GM23338 (cell line): Measurements from ENCODE around the gene PITHD1. TPM values are rescaled to one million over a fixed set of nuclear protein-coding genes. Genes with fewer than 3 reads are reported as not detected.
A peak's percentile ranks its signal among the peaks of the same experiment; 100 is the strongest.

Experiments used
- ATAC-seq: fragments of 200-7000 bp; cut with Tn5 transposase; 3 replicates; pipeline ENCODE4 v1.9.1; 2020
- DNase-seq: peaks from one replicate; pipeline ENCODE4 v3.0.0-alpha.2; 2015; ENCODE audit warnings: low spot score
- H2AFZ ChIP-seq: fragments of 200-600 bp; sonication (generic); 2 replicates; pipeline ENCODE4 v1.8.0; 2016; ENCODE audit warnings: antibody characterized with exemption, mild to moderate bottlenecking, moderate library complexity
- H3F3A ChIP-seq: fragments of 200-600 bp; sonication (generic); replicated peaks from 2 replicates; pipeline ENCODE4 v1.8.0; 2017; ENCODE audit warnings: antibody characterized with exemption, mixed run types, low read depth
- H3K27ac ChIP-seq: fragments of 200-600 bp; sonication (generic); 2 replicates; pipeline ENCODE4 v1.6.1; 2016; ENCODE audit warnings: low read depth
- H3K27me3 ChIP-seq: fragments of 200-600 bp; sonication (generic); 2 replicates; pipeline ENCODE4 v1.8.0; 2016; ENCODE audit warnings: mild to moderate bottlenecking, mixed run types, moderate library complexity; ENCODE audit not compliant: insufficient read depth
- H3K36me3 ChIP-seq: fragments of 200-600 bp; sonication (generic); 2 replicates; pipeline ENCODE4 v1.8.0; 2016; ENCODE audit warnings: mild to moderate bottlenecking; ENCODE audit not compliant: insufficient read depth
- H3K4me1 ChIP-seq: fragments of 200-600 bp; sonication (generic); 2 replicates; pipeline ENCODE4 v1.8.0; 2016; ENCODE audit warnings: mild to moderate bottlenecking, moderate library complexity; ENCODE audit not compliant: insufficient read depth
- H3K4me2 ChIP-seq: fragments of 200-600 bp; sonication (generic); 2 replicates; pipeline ENCODE4 v1.7.1; 2017; ENCODE audit warnings: mixed run types
- H3K4me3 ChIP-seq: fragments of 200-600 bp; sonication (generic); 2 replicates; pipeline ENCODE4 v1.6.1; 2016; ENCODE audit warnings: mixed run types
- H3K79me2 ChIP-seq: fragments of 200-600 bp; sonication (generic); replicated peaks from 2 replicates; pipeline ENCODE4 v1.8.0; 2017; ENCODE audit warnings: mild to moderate bottlenecking; ENCODE audit not compliant: insufficient read depth
- H3K9me2 ChIP-seq: fragments of 200-600 bp; sonication (generic); 2 replicates; pipeline ENCODE4 v1.8.0; 2017; ENCODE audit not compliant: insufficient read depth
- H4K20me1 ChIP-seq: fragments of 200-600 bp; sonication (generic); replicated peaks from 2 replicates; pipeline ENCODE4 v1.8.0; 2017; ENCODE audit warnings: mild to moderate bottlenecking; ENCODE audit not compliant: insufficient read depth
- H3K27ac Mint-ChIP-seq: 2 replicates; pipeline ENCODE4 v1.8.0; 2020; ENCODE audit warnings: inconsistent platforms, mild to moderate bottlenecking, moderate library complexity, mixed read lengths
- H3K27me3 Mint-ChIP-seq: 3 replicates; pipeline ENCODE4 v1.8.0; 2022; ENCODE audit warnings: low read depth, mild to moderate bottlenecking, moderate library complexity, mixed read lengths, inconsistent platforms; ENCODE audit not compliant: insufficient read depth, poor library complexity
- H3K36me3 Mint-ChIP-seq: 3 replicates; pipeline ENCODE4 v1.8.0; 2021; ENCODE audit warnings: low read depth, mild to moderate bottlenecking, inconsistent platforms, moderate library complexity, mixed read lengths
- H3K4me1 Mint-ChIP-seq: 3 replicates; pipeline ENCODE4 v1.8.0; 2020; ENCODE audit warnings: mild to moderate bottlenecking, inconsistent platforms, mixed read lengths
- H3K4me3 Mint-ChIP-seq: 3 replicates; pipeline ENCODE4 v1.8.0; 2021; ENCODE audit warnings: moderate library complexity, mild to moderate bottlenecking, inconsistent platforms, mixed read lengths
- H3K9me3 Mint-ChIP-seq: 3 replicates; pipeline ENCODE4 v1.8.0; 2020; ENCODE audit warnings: moderate library complexity, mild to moderate bottlenecking, inconsistent platforms, mixed read lengths
- CREB1 ChIP-seq: fragments of 250-450 bp; sonication (Bioruptor Pico); IDR thresholded peaks from 2 replicates; pipeline ENCODE4 v1.5.0; 2020; ENCODE audit warnings: low read depth, mild to moderate bottlenecking, moderate library complexity
- CTCF ChIP-seq, 2 experiments: fragments of 200-600 bp in 1 of 2; sonication (generic) in 1 of 2; conservative IDR thresholded peaks; 2 replicates each; pipeline versions ENCODE4 v1.5.1 to v1.6.1; 2016 to 2017; ENCODE audit warnings: antibody characterized with exemption in 2 of 2, low read depth in 2 of 2, mild to moderate bottlenecking in 2 of 2, moderate library complexity in 1 of 2
- ETS1 ChIP-seq: IDR thresholded peaks from 2 replicates; pipeline ENCODE4 v1.6.1; 2016; ENCODE audit warnings: antibody characterized with exemption
- EZH2 ChIP-seq: fragments of 200-600 bp; sonication (generic); IDR thresholded peaks from one replicate; pipeline ENCODE4 v1.8.0; 2017; ENCODE audit warnings: antibody characterized with exemption, mild to moderate bottlenecking, low read depth; ENCODE audit not compliant: unreplicated experiment
- EZH2phosphoT487 ChIP-seq: fragments of 200-600 bp; sonication (generic); IDR thresholded peaks from one replicate; pipeline ENCODE4 v1.8.1; 2018; ENCODE audit warnings: antibody characterized with exemption; ENCODE audit not compliant: unreplicated experiment
- JUNB ChIP-seq: IDR thresholded peaks from one replicate; pipeline ENCODE4 v1.6.1; 2016; ENCODE audit warnings: antibody characterized with exemption; ENCODE audit not compliant: unreplicated experiment
- NANOG ChIP-seq: IDR thresholded peaks from 2 replicates; pipeline ENCODE4 v1.6.1; 2016; ENCODE audit warnings: antibody characterized with exemption, borderline replicate concordance
- POLR2AphosphoS5 ChIP-seq: IDR thresholded peaks from 2 replicates; pipeline ENCODE4 v1.6.1; 2016; ENCODE audit warnings: antibody characterized with exemption, low read depth
- REST ChIP-seq: IDR thresholded peaks from one replicate; pipeline ENCODE4 v1.6.1; 2018; ENCODE audit warnings: antibody characterized with exemption; ENCODE audit not compliant: unreplicated experiment
- STAT1 ChIP-seq: IDR thresholded peaks from one replicate; pipeline ENCODE4 v1.6.1; 2016; ENCODE audit warnings: antibody characterized with exemption; ENCODE audit not compliant: unreplicated experiment
- ZNF114 ChIP-seq: fragments of 250-450 bp; sonication (Bioruptor Pico); IDR thresholded peaks from 2 replicates; pipeline ENCODE4 v1.5.0; 2020; ENCODE audit warnings: mild to moderate bottlenecking, moderate library complexity
- ZNF331 ChIP-seq: fragments of 250-450 bp; sonication (Bioruptor Pico); IDR thresholded peaks from 2 replicates; pipeline ENCODE4 v1.5.0; 2020; ENCODE audit warnings: low read depth, mild to moderate bottlenecking, moderate library complexity
- ZNF462 ChIP-seq: fragments of 250-450 bp; sonication (Bioruptor Pico); IDR thresholded peaks from 2 replicates; pipeline ENCODE4 v1.5.0; 2020; ENCODE audit warnings: mild to moderate bottlenecking, moderate library complexity
- polyA plus RNA-seq: library from polyadenylated mRNA; unstranded; fragments of >200 nt; fragmentation: Nextera tagmentation; extraction: Ambion mirVana; gene quantifications from 2 replicates; pipeline ENCODE4 v1.2.1, GENCODE V29; 2016
- total RNA-seq: library from RNA; depleted of rRNA; stranded (reverse); fragments of >200 nt; shearing (Covaris generic); gene quantifications from 2 replicates; pipeline ENCODE4 v1.2.3, GENCODE V29; 2014

Gene PITHD1
- total and polyA plus RNA-seq, 2 experiments from 2014 or later: 52.9 to 99.0 TPM

GRCh38 chr1:23801338-23801748, 23.1 kb downstream of the PITHD1 start:
- Mint-ChIP-seq H3K4me1 (peaks cover 12% of the 10 kb centered on the region; the same call in 2 of the 3 replicates), H3K27me3 (peaks cover 24% of the 10 kb centered on the region), H3K36me3 (peaks cover 24% of the 10 kb centered on the region), H3K4me3 (peak overlapping the region; percentile 98), H3K27ac (no peak overlapping the region; the same call in 1 of the 2 replicates), H3K9me3 (no peaks in the 10 kb centered on the region)
- Histone ChIP-seq H3K36me3 (no peaks in the 10 kb centered on the region), H3K27me3 (peaks cover 14% of the 10 kb centered on the region), H2AFZ (peak overlapping the region; percentile 94), H3K27ac (no peak overlapping the region), H3K4me1 (peaks cover 15% of the 10 kb centered on the region), H4K20me1 (0 out of 2 replicates have a peak, but pooled peaks cover 8% of the 10 kb centered on the region), H3F3A (peaks cover 11% of the 10 kb centered on the region; the same call in 1 of the 2 replicates), H3K4me2 (peak overlapping the region; percentile 98), H3K4me3 (peak overlapping the region; percentile 91), H3K79me2 (no peaks in the 10 kb centered on the region), H3K9me2 (no peaks in the 10 kb centered on the region)
- DNase-seq (peak; percentile 60), ATAC-seq (peak; percentile 18)
- no peak for TF ChIP-seq JUNB
- TF ChIP-seq EZH2: no peak
- TF ChIP-seq REST: no peak
- TF ChIP-seq POLR2AphosphoS5: no peak
- TF ChIP-seq NANOG: no peak
- no peak for TF ChIP-seq ETS1
- no peak for TF ChIP-seq ZNF331
- no peak for TF ChIP-seq CTCF (conservative IDR thresholded peaks at IDR 0.05; ENCODE audit: low read depth in 2 of 2)
- no peak for TF ChIP-seq STAT1
- no peak for TF ChIP-seq EZH2phosphoT487
- no peak for TF ChIP-seq CREB1
- no peak for TF ChIP-seq ZNF114 (CRISPR knock-in tag)
- no peak for TF ChIP-seq ZNF462
